Cardiac fibroblast (primary cell): ENCODE measurements around the gene TAAR5.
"Not testable (repeated sequence)": the region's sequence is repeated elsewhere in the genome, so short reads cannot be mapped to it uniquely, and the experiment has no call there.

ENCODE experiments used
- DNase-seq, 2 donors: peaks; one replicate each; pipeline versions ENCODE4 v3.0.0 to v3.0.0-alpha.2; 2010; ENCODE audit warnings: low read depth in 2 of 2
- H3K4me3 ChIP-seq, 2 donors: replicated peaks in 1 of 2; 1 replicate in 1 of 2; 2 replicates in 1 of 2; pipeline ENCODE4 v1.5.1; 2011; ENCODE audit warnings: low read depth in 2 of 2, low read length in 2 of 2, mild to moderate bottlenecking in 2 of 2, moderate library complexity in 1 of 2
- CTCF ChIP-seq: IDR thresholded peaks from one replicate; pipeline ENCODE4 v1.5.1; 2011; ENCODE audit warnings: low read depth, mild to moderate bottlenecking, low read length, inconsistent platforms

The TAAR5 gene

DNA sequence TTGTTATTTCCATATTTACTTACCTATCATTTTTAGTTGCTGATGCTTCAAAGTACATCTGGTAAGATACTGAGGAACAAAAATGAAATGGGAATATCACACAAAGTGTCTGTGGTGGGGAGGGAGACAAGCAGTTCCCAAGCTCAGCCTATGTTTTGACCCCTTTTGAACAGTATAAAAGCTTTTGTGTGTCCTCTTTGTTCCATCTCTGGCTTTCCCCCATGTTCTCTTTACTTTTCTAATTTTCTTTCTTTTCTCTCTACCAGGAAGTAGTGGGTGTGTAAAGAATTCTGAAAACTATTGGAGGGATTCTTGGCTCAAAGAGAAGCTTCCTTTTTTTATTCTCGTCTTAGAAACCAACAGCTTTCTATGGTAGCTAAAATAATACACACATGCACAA lies 27.1 kb upstream of the TAAR5 start:
- TF ChIP-seq CTCF = no peak
- H3K4me3 ChIP-seq = no peak overlapping the region
- no peak for DNase-seq

DNA sequence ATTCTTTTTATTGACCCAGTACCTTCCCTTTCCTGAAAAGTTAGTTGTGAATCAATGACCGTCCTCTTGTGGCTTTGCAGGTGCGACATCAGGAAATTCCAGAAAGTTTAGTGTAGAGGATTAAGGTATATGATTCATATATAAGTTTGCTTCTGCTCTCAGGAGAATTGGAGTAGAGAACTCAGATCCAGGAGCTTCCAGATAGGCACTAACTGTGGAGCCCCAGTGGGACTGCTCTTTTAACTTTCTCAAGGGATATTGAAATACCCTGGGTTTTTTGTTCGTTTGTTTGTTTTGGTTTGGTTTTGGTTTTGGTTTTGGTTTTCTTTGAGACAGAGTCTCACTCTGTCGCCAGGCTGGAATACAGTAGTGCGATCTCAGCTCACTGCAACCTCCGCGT lies 25.0 kb upstream of the TAAR5 start:
- no peak for TF ChIP-seq CTCF
- DNase-seq = peak in 1 of 2 donors; percentile 1
- no peak overlapping the region for H3K4me3 ChIP-seq

- no peak for TF ChIP-seq CTCF
- no peak overlapping the region for H3K4me3 ChIP-seq
- no peak for DNase-seq
These were observed 23.0 kb upstream of the TAAR5 start for GRCh38 chr6:132612449-132613108.

DNA sequence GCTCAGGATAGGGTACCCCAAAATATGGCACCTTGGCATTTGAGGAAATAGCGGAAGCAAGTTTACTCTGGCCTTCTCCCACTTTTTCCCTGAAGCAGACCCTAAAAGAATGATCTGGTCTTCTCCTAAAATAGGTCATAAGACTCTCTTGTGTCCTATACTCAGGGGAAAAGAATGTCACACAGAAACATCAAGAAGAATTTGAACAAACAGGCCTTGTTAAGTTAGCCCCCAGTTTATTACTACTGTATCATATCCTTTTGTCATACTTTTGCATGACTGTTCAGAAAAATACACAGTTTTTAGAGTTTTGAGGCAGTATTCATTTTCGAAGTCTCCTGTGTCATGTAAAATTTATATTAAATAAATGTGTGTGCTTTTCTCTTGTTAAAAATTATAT lies 22.1 kb upstream of the TAAR5 start:
- no peak for TF ChIP-seq CTCF
- DNase-seq = no peak
- H3K4me3 ChIP-seq = no peak overlapping the region

DNA sequence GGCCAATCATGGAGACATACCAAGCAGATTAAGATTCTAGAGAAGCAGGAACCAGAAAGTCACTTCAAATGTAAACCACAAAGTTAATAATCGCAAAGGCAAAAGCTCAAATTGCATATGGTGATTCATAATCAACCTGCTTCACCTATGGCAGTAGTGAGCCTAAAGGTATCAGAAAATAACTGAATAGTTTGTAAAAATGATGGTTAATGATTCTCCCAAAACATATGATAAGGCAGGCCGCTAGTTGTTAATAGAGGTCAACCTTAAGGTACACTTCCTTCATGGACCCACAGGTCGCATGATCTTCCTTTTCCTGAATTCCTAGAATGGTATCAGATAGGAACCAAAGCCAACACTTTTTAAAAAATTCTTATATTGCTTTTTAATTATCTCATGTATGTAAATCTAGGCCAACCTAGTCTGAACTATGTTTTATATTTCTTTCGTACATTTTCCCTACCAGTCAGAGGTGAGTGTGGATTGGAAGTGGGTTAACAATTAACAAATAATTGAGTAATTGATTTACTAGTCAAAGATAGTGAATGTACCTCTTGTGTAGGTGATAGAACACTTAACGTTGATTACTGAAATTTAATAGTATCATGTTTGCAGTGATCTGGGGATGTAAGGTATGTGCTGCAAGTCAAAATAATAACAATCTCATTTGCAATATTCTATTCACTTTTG lies 18.1 kb upstream of the TAAR5 start:
- H3K4me3 ChIP-seq = no peak overlapping the region

GRCh38 chr6:132604635-132605152 lies 15.2 kb upstream of the TAAR5 start:
- no peak for DNase-seq
- no peak for TF ChIP-seq CTCF
- no peak overlapping the region for H3K4me3 ChIP-seq

More for the DNA sequence above, 18.1 kb upstream of the TAAR5 start:
- TF ChIP-seq CTCF = no peak
- no peak for DNase-seq

DNA sequence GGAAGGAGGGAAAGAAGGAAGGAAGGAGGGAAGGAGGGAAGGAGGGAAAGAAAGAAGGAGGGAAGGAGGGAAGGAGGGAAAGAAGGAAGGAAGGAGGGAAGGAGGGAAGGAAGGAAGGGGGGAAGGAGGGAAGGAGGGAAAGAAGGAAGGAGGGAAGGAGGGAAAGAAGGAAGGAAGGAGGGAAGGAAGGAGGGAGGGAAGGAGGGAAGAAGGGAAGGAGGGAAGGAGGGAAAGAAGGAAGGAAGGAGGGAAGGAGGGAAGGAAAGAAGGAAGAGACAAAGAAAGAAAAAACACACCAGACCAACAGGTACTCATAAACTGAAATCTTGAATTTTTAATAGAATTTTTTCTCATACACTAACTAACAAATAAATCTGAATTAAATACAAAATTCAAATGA lies 11.4 kb upstream of the TAAR5 start:
- not testable (repeated sequence) for H3K4me3 ChIP-seq

More for the DNA sequence above, 11.4 kb upstream of the TAAR5 start:
- not testable (repeated sequence) for DNase-seq
